Measurements from ENCODE around the gene INPP5D.
"Not testable (repeated sequence)": the region's sequence is repeated elsewhere in the genome, so short reads cannot be mapped to it uniquely, and the experiment has no call there.

INPP5D gene

DNA sequence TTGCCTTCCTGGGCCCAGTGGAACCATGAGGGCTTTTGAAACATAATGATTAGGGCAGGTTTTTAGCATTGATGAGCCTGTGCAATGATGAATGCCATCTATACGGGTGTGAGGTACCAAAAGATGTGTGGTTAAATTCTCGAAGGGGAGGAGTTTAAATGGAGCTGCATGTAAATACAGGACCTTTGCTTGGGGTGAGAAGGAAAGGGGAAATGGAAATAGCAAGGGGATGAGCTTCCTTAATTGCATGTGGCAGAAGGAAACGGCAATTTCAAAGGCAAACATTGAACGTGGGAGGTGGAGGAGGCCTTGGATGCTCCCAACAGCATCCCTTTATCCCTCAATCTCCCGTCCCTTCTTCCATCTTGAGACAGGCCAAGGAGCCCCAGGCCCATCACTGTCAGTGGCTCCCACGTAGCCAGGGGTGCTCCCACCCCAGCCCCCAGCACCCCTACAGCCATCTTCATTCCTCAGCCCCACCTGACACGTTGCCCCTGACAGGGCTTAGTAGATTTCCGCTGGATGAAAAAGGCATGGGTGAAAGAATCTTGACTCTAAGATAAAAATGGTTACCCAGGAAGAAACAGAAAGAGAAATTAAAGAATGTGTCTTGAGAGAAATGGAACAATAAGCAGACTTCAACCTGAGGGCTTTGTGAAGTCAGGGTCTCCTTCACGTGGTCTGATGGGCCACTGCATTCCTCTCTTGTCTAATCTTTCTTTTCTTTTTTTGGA, 32.5 kb downstream of the INPP5D start:
- DNase-seq (ENCODE audit: low read depth in 2 of 2): no peak

DNA sequence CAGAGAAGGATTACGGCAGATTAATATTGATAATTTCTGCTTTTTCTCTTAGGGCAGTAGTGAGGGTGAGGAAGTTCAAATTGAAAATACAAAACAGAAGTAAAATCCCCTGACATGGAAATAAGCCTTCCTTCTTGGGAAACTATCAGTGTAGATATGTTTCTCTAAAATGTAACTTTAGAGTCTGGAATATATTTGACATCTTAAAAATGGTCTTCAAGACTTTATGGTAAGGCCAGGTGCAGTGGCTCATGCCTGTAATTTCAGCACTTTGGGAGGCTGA, 33.0 kb downstream of the INPP5D start:
- no peak for DNase-seq (ENCODE audit: low read depth in 2 of 2)

DNA sequence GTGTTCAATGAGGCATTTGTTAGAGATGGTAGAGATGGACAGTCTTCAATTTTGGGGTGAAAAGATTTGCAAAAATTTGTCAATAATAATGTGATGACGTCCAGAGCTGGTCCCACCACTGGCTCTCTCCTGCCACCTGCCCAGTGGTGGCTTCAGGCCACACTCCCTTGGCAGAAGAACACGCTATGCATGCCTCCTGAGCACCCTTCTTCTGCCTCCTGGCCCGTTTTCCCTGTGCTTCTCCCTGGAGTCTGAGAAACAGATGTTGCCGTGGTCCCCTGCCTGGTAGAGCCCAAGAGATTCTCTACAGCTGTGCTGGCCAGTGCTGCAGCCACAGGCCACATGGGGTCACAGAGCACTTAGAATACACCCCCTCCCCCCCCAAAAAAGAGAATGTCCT, 33.6 kb downstream of the INPP5D start:
- no peak for DNase-seq (ENCODE audit: low read depth in 2 of 2)

DNA sequence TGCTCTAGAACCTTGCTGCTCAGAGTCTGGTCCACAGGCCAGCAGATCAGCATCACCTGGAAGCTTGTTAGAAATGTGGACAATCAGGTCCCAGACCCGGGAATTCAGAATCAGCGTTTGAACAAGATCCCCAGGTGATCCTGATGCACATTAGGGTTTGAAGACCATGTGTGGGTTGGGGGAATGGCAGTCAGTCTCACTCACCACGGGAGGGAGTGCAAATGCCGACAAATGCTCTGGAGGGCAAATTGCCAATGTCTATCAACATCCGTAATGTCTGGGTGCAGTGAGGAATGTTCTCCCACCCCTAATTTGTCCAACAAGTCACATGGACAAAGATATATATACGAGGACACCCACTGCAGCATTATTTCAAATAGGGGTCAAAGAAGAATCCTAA, 34.5 kb downstream of the INPP5D start:
- DNase-seq (ENCODE audit: low read depth in 2 of 2): no peak

DNA sequence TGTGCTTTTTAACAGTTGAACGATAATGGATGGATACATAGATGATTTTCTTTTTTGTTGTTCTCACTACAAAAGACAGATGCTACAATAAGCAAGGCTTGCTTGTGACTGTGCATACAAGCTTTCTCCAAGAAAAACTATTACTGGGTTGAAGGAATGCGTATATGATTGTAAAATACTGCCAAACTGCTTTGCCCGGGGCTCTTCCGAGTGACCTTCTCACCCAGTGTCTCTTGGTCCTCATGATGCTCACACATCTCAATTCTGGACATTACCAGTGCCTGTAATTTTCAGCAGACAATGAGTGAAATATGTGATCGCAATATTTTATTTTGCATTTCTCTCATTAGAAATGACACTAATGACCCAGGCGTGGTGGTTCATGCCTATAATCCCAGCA, 35.9 kb downstream of the INPP5D start:
- DNase-seq (ENCODE audit: low read depth in 2 of 2): no peak

DNA sequence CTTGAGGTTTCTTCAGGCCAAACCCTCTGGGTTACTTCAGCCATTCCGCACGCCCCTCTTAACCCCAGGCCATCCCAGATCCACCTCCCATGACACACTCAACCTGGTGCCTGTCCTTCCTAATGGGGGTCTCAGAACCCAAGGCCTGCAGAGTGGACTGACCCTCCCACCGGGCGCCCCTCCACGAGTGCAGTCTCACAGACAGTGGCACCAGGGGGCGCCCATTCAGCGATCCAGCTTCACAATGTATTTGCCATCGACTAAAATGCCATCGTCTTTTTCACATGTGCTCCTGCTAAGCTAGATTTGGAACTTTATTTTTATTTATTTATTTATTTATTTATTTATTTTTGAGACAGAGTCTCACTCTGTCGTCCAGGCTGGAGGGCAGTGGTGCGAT, 38.5 kb downstream of the INPP5D start:
- DNase-seq (ENCODE audit: low read depth in 2 of 2): no peak

DNA sequence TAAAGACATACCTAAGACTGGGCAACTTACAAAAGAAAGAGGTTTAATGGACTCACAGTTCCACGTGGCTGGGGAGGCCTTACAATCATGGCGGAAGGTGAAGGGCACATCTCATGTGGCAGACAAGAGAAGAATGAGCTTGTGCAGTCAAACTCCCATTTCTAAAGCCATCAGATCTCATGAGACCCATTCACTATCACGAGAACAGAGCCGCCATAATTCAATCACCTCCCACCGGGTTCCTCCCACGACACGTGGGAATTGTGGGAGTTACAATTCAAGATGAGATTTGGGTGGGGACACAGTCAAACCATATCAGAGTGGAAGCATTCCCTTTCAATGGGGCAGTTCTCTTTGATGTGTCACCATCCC, 39.7 kb downstream of the INPP5D start:
- not testable (repeated sequence) for DNase-seq (ENCODE audit: low read depth in 2 of 2)

DNA sequence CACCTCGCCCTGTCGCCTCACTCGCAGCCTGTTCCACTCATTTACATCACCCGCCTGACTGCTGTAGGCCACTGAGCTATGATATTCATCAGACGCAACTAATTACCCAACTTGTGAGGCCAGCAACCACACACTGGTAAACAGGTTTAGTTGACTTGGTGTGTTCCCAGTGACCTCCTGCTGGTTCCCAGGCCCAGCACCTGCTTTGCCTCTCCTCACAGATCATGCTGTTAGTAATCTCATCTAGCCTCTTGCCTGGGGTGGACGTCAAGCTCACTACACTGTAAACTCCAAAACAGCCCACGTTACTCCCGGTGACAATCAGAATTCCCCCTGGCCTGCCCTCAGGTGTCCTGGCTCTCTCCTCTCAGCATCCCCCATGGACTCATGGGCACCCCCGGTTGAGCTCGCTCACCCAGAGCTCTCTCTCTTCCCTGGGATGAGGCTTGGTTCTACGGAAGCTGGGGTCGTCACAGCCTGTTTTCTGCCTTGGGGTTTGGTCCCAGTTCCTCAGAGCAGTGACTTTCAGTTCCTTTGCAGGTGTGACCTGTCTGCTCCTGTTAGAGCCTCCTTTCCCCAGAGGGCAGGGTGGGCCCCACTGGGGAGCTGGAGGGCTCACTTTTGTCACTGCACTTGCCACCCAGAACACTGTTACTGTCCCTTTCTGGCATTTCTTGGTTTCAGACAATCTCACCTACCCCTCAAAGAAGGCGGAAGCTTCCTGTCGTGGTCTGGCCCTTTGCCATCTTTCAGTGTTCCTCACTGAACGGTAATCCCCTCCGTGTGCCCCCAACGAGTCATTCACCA, 40.3 kb downstream of the INPP5D start:
- peak in 1 of 2 experiments; percentile 35 for DNase-seq (ENCODE audit: low read depth in 2 of 2)

DNA sequence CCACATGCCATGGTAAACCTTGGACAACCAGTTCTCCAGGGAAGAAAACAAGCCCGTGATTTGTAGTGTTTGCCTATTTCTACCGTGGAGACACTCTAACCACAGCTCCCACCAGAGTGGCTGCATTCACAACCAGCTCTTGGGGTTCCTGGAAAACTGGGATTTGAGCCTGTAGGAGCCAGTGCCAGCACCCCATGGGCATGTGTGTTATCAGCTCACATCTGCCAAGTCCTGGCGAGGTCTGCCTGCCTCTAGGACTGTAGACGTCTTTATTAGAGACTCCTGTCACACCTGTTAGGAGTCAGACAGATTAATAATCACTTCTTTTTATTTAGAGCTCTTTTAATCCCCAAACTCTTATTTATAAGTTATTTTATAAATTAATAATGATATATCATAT, 41.0 kb downstream of the INPP5D start:
- no peak for DNase-seq (ENCODE audit: low read depth in 2 of 2)

DNA sequence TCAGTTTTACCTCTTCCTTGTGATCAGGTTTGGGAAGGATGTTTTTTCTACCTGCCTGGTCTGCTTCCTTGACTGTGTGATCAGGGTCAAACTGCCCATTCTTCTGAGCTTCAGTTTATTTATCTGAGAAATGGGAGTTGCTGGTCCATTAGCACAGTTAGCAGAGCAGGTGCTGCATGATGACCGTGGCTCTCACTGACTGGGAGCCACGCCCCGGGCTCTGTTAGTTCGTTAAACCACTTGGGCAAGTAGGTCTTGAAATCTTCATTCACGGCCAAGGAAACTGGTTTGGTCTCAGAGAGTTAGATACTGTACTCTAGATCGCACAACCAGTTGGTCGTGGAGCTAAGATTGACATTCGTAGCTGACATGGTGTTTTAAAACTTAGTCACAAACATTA, 41.7 kb downstream of the INPP5D start:
- DNase-seq (ENCODE audit: low read depth in 2 of 2): no peak

DNA sequence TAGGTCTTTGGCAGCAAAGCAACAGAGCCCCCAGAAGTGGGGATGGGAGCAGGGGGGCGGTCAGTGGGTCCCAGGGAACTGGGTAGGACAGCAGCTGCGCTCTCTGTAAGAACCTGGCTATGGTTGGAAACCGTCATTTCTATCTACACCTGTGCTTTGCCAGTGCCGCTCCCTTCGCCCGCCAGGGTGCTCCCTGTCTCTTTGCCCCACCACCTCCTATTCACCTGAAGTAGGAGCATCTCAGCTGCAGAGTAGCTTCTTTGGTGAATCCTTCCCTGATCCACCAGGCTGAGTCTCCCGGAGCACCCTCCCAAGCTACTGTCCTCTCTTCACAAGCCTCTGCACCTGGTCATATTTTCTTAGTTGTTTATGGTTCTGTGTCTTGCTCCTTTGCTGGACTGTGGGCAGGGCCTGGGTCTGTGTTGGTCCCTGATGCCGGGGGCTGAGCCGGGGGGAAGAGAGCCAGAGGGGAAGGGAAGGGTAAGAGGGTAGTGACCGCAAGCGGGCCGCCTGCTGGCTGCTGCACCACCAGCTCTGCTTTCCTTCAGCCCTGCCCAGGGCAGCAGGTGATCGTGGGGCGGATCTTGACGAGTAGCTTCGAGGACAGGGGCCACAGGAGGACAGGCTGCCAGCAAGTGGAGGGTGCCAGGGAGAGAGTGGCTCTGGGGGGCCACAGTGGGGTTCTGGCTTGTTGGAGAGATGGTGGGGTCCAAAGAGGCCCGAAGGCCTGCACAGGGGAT, 45.2 kb downstream of the INPP5D start:
- no peak for DNase-seq (ENCODE audit: low read depth in 2 of 2)

DNA sequence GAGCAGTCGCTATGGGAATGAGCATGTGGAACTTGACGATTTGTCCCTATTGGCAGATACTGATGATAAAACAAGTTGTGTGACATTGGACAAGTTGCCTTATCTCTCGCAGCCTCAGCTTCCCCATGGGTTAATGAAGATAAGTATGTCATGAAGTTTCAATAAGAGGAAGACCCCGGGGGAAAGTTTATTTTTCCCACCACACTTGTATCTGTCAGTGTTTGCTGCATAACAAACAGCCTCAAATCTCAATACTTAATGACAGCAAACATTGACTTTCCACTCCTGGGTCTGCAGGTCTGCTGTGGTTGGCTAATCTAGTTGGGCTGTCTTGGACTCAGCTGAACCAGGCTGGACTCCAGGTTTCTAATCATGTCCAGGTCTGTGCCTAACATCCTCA, 45.8 kb downstream of the INPP5D start:
- DNase-seq (ENCODE audit: low read depth in 2 of 2): no peak

DNA sequence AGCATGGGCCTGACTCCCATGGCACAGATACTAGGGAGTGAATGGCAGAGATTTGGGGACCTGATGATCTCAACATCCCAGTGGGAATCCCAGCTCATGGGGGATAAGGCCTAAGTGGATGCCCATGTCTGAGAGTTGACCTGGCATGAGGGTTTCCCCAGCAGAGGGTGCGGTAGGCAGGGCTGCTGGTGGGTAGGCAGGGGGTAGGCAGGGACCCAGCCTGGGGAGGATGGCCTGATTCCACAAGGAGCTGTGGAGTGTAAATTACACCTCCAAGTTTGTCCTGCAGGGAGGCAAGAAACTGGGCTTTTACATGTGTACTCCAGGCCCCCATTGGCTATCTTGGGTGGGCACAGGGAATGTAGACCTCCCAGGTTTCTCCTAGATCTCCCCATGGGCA, 46.9 kb downstream of the INPP5D start:
- DNase-seq (ENCODE audit: low read depth in 2 of 2): no peak

DNA sequence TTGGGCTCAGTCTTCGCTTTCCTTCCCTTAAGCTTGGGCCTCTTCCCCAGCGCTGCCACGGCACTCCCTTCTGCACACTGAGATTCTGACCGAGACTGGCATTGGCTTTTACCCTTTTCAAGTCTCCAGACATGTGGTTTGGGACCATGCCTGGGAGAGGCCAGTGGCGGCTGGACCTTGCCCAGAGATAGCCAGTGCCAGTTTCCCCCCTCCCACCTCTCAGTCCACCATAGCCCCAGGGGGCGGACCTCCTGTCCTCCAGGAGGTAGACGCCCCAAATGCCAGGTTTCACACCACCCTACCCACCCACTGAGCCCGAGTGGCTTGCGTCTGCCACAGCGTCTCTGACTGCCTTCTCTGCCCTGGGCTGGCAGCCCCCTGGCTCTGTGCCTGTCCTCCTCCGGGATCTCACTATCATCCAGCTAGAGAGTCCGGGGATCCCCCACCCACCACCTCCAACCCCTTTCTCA, 47.7 kb downstream of the INPP5D start:
- DNase-seq (ENCODE audit: low read depth in 2 of 2): no peak

DNA sequence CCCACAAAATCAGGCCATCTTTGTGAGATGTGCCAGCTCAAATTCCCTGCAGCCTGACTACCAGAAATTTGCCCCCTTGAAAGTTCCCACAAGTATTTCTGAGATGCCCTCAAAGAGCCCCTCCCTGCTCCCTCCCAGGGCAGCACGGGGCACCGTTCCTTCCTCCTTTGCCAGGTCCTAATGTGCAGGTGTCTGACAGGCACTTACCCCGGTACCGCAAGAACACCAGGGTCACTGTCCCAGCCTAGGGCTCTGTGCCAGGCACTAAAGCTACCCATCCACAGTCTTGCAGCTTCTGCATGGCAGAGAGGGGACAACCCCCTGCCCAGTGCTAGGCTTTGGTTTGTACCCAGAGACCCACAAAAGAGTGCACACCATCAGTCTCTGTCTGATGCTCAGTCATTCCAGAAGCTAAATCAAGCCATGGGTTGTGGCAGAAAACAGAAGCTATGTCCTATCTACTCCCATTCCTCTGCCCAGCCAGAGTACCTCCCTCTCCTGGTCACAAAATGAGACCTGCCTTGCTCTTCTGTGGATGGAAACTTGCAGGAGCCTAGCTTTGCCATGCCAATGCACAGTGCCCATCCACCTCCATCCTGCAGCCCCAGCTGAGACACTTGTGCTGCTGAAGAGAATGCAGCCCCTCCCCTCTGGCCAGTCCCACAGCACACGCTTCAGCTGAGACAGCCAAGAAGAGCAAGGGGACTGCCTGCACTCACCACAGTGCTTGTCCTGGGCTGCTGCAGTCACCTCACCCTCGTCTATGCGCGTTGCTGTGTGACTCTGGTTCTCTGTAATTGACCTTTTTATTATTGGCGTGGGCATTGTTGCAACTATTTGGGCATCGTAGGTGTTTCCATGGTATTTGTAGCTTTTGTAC, 48.7 kb downstream of the INPP5D start:
- no peak for DNase-seq (ENCODE audit: low read depth in 2 of 2)

DNA sequence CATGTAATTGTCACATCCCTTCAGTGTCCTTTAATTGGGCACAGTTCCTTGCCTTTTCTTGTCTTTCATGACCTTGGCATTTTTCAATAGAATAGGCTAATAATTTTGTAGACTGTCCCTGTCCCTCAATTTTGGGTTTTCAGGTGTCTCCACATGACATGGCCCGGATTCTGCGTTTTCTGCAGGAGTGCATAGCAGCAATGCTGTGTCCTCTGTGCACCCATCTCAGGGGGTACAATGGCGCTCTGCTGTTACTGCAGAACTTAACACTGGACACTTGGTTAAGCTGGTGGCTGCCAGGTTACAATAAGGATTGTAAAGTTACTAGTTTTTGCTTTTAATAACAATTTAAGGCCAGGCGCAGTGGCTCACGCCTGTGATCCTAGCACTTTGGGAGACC, 51.3 kb downstream of the INPP5D start:
- no peak for DNase-seq (ENCODE audit: low read depth in 2 of 2)

DNA sequence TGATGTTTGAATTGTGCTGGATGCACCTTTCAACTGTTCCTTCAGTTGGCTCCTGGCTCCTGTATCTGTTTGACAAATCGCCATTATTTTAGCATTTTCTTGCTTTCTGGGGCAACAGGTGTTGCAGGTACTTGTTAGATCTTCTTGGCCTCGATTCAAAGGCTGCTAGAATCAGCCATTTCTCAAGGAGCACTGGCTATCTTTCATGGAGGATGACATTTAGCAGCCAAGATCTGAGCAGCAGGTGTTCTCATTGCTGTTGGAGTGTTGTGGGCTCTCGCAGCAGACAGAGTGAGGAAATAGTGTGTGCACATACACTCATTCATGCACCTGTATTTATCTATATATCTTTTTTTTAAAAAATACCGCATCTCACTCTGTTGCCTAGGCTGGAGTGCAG, 52.2 kb downstream of the INPP5D start:
- DNase-seq (ENCODE audit: low read depth in 2 of 2): no peak

DNA sequence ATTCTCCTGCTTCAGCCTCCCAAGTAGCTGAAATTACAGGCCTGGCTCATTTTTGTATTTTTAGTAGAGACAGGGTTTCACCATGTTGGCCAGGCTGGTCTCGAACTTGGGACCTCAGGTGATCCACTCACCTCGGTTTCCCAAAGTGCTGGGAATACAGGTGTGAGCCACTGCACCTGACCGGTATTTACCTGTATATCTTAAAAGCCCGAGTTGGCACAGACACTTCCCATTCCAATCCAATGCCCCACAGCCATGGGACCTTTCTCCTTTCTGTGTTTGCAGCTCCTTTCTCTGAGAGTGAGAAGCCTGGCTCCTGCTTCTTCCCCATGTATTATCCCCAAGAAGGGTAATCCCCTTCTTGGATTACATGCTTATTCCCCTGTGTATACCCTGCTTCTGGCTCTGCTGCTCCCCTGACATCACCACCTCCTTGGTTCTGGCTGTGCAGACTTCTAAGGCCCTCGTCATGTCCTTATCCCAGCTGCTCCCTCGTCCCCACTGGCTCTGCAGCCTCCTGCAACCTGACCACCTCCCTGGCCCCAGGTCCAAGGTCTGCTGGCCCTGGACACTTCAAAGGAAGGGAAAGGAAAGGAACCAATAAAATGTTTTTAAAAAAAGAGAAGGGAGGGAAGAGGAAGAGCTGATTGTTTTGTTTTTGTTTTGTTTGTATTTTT, 52.8 kb downstream of the INPP5D start:
- DNase-seq (ENCODE audit: low read depth in 2 of 2): no peak

DNA sequence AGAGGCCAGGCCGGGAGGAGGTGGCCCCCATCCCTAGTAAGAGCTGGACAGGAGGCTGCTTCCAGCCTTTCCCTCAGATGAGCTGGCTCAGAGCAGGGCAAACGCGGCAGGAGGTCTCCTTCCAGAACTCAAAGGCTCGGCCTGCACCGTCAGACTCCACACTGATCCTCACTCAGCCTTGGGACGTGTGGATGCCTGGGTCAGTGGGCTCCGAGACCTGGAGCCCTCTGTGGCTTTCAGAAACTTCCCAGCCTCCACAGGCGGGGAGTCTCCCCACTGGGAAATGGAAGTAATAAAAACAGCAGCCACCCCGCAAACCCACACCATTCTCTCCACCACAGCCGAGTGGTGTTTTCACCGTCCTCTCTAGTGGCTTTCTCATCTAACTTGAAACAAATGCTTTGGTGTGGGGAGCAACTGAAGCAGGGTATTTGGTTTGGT, 54.3 kb downstream of the INPP5D start:
- DNase-seq (ENCODE audit: low read depth in 2 of 2): no peak

DNA sequence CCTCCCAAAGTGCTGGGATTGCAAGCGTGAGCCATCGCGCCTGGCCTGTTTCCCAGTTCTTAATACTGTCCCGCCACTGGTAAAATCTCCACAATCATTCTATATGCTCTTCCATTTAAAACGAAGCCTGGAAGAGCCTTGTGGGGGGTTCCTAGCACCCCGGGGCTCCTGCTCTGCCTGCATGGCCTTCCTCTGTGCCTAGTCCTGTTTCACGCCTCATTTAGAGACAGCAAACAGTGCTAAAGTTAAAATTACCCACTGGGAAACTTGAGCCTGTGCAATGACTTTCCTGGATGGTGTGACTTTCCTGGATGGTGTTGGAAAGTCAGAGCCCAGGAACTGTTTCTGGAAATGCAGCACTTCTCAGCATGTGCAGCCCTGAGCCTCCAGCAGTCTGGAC, 55.0 kb downstream of the INPP5D start:
- DNase-seq (ENCODE audit: low read depth in 2 of 2): no peak

DNA sequence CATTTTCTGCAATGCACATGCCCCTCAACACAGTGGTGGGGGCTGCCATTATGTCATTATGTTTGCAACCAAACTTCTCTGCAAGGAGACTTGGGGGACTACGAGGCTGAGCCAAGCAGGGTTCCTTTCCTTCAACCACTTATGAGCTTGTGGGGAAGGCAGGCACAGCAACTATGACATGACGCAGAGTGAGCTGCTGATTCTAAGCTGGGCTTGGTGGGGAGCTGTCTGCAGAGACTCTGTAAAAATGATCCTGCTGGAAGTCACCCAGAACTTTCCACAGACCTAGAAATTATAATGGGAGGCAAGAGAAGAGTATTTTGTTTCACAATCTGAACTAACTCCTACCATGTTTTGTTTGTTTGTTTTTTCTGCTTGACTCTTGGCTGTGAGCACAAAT, 55.6 kb downstream of the INPP5D start:
- DNase-seq (ENCODE audit: low read depth in 2 of 2): no peak

Measured in stimulated activated CD4-positive, alpha-beta T cell treated with anti-CD3 and anti-CD28 coated beads, Interleukin-12 subunit alpha, Interleukin-12 subunit beta, amount 100 ng/mL, for 24 hours (primary cell).